Smooth muscle cell (in vitro differentiated cells): Measurements from ENCODE around the gene MOGAT3. TPM values are rescaled to one million over a fixed set of nuclear protein-coding genes. Genes with fewer than 3 reads are reported as not detected.

Source experiments
- DNase-seq: peaks from one replicate; lab custom pipeline; 2025; ENCODE audit not compliant: unreplicated experiment; lab: John Stamatoyannopoulos, UW
- H2AFZ ChIP-seq: fragments of 200-600 bp; sonication (generic); 2 replicates; pipeline ENCODE4 v1.6.0; 2016; ENCODE audit warnings: antibody characterized with exemption, low read depth, mild to moderate bottlenecking
- H3F3A ChIP-seq: fragments of 200-600 bp; sonication (generic); 2 replicates; pipeline ENCODE4 v1.6.0; 2017; ENCODE audit warnings: antibody characterized with exemption, low read depth
- H3K27ac ChIP-seq: fragments of 200-600 bp; sonication (generic); 2 replicates; pipeline ENCODE4 v1.5.1; 2016; ENCODE audit warnings: low read depth, mild to moderate bottlenecking
- H3K27me3 ChIP-seq: fragments of 200-600 bp; sonication (generic); 2 replicates; pipeline ENCODE4 v1.6.1; 2016; ENCODE audit warnings: low read depth, mild to moderate bottlenecking
- H3K36me3 ChIP-seq: fragments of 200-600 bp; sonication (generic); 2 replicates; pipeline ENCODE4 v1.5.1; 2016; ENCODE audit warnings: low read depth
- H3K4me1 ChIP-seq: fragments of 200-600 bp; sonication (generic); 2 replicates; pipeline ENCODE4 v1.5.1; 2016; ENCODE audit warnings: low read depth
- H3K4me2 ChIP-seq: fragments of 200-600 bp; sonication (generic); 2 replicates; pipeline ENCODE4 v1.6.0; 2016; ENCODE audit warnings: mild to moderate bottlenecking
- H3K4me3 ChIP-seq: fragments of 200-600 bp; sonication (generic); 2 replicates; pipeline ENCODE4 v1.5.1; 2016; ENCODE audit warnings: mild to moderate bottlenecking
- H3K79me2 ChIP-seq: fragments of 200-600 bp; sonication (generic); 2 replicates; pipeline ENCODE4 v1.6.0; 2016; ENCODE audit warnings: low read depth, mild to moderate bottlenecking
- H3K9ac ChIP-seq: fragments of 200-600 bp; sonication (generic); 2 replicates; pipeline ENCODE4 v1.6.0; 2016; ENCODE audit warnings: low read depth
- H3K9me3 ChIP-seq: fragments of 200-600 bp; sonication (generic); replicated peaks from 2 replicates; pipeline ENCODE4 v1.5.1; 2016; ENCODE audit warnings: low read depth
- H4K20me1 ChIP-seq: fragments of 200-600 bp; sonication (generic); 2 replicates; pipeline ENCODE4 v1.6.0; 2016; ENCODE audit warnings: low read depth
- WGBS: methylation state at CpG from one replicate; pipeline ENCODE4 v1.1.7; 2016; ENCODE audit warnings: low lambda C conversion rate; 5-methylcytosine and 5-hydroxymethylcytosine counted together
- microRNA-seq: library from miRNA; unstranded; fragments of <30 nt; microRNA quantifications from one replicate; pipeline ENCODE4, GENCODE V29; 2016; ENCODE audit warnings: borderline number of aligned reads
- polyA plus RNA-seq: library from polyadenylated mRNA; unstranded; fragments of >200 nt; fragmentation: Nextera tagmentation; extraction: Ambion mirVana; gene quantifications from 2 replicates; pipeline ENCODE4 v1.2.1, GENCODE V29; 2016
- small RNA-seq: library from RNA; depleted of rRNA; stranded (forward); fragments of <200 nt; gene quantifications from one replicate; pipeline ENCODE3, GENCODE V24; 2014
- total RNA-seq: library from RNA; depleted of rRNA; stranded (reverse); fragments of >200 nt; gene quantifications from 2 replicates; pipeline ENCODE4 v1.2.3, GENCODE V29; 2014
- TF ChIP-seq, protein P1 (sequence below): fragments of 200-600 bp; sonication (generic); IDR thresholded peaks from 2 replicates; pipeline ENCODE4 v1.5.1; 2017; ENCODE audit warnings: borderline replicate concordance, mild to moderate bottlenecking, antibody characterized with exemption; ENCODE audit not compliant: insufficient read depth, poor library complexity, severe bottlenecking

The MOGAT3 gene
- total and polyA plus RNA-seq, 2 experiments from 2014 or later: not detected

DNA sequence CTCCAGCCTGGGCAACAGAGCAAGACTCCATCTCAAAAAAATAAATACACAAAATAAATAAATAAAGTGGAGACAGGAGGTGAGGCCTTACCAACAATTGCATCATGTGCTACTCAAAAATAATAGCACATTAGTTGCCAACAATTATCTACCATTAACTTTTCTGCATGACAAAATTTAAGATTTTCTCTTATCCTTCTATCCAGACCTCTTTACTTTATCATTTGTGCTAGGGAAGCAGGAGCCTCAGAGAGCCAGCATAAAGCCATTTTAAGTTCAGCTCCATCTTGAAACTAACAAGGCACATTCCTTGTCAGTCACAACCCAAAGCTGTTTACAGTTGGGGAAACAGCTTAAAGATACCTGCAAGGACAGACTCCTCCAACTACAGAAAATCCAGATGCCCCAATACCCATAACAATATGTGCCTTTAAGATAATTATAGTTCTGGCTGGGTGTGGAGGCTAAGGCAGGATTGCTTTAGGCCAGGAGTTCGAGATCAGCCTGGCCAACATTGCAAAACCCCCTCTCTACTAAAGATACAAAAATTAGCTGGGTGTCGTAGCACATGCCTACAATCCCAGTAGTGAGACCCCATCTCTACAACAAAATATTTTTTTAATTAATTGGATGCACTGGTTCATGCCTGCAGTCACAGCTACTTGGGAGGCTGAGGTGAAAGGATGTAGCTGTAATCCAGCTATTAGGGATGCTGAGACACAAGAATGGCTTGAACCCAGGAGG, 48.8 kb downstream of the MOGAT3 start:
- Histone ChIP-seq H3K4me3 (no peak overlapping the region), H2AFZ (no peak overlapping the region), H4K20me1 (peaks cover 8% of the 10 kb centered on the region), H3K27me3 (no peaks in the 10 kb centered on the region), H3K27ac (no peak overlapping the region), H3K9me3 (no peaks in the 10 kb centered on the region), H3F3A (no peaks in the 10 kb centered on the region), H3K36me3 (no peaks in the 10 kb centered on the region), H3K79me2 (no peaks in the 10 kb centered on the region), H3K4me2 (no peak overlapping the region), H3K9ac (no peak overlapping the region), H3K4me1 (peaks cover 6% of the 10 kb centered on the region)
- TF ChIP-seq, protein P1, sequence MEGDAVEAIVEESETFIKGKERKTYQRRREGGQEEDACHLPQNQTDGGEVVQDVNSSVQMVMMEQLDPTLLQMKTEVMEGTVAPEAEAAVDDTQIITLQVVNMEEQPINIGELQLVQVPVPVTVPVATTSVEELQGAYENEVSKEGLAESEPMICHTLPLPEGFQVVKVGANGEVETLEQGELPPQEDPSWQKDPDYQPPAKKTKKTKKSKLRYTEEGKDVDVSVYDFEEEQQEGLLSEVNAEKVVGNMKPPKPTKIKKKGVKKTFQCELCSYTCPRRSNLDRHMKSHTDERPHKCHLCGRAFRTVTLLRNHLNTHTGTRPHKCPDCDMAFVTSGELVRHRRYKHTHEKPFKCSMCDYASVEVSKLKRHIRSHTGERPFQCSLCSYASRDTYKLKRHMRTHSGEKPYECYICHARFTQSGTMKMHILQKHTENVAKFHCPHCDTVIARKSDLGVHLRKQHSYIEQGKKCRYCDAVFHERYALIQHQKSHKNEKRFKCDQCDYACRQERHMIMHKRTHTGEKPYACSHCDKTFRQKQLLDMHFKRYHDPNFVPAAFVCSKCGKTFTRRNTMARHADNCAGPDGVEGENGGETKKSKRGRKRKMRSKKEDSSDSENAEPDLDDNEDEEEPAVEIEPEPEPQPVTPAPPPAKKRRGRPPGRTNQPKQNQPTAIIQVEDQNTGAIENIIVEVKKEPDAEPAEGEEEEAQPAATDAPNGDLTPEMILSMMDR: no peak
- DNase-seq: no peak
- 72% methylated on average over 2 of the region's 2 CpGs for WGBS

Small RNA genes within 50 kb of the gene (microRNA-seq; reads per million reads assigned to microRNA genes)
- gene MIR4653: not detected

Small RNA genes within 50 kb of the gene (small RNA-seq; reads per million reads assigned to genes)
- gene MIR4653: 0.11 reads per million

Other genes starting within 250 kb of the MOGAT3 start
- 7.6 and 13.5 TPM in 2 replicates for gene MUC12, start 231.5 kb downstream of the MOGAT3 start, total RNA-seq
- gene MUC12, start 231.5 kb downstream of the MOGAT3 start, polyA plus RNA-seq: 17.1 and 18.0 TPM in 2 replicates
- gene MUC17, start 181.0 kb downstream of the MOGAT3 start, total RNA-seq: 0.13 TPM in 1 of 2 replicates, not detected in the other
- 0.06 TPM in 1 of 2 replicates, not detected in the other for gene MUC17, start 181.0 kb downstream of the MOGAT3 start, polyA plus RNA-seq
- gene TRIM56, start 115.6 kb downstream of the MOGAT3 start, total RNA-seq: 2.5 and 5.4 TPM in 2 replicates
- 11.0 and 11.2 TPM in 2 replicates for gene TRIM56, start 115.6 kb downstream of the MOGAT3 start, polyA plus RNA-seq
- 387 and 435 TPM in 2 replicates for gene SERPINE1, start 73.9 kb downstream of the MOGAT3 start, total RNA-seq
- gene SERPINE1, start 73.9 kb downstream of the MOGAT3 start, polyA plus RNA-seq: 460 and 495 TPM in 2 replicates
- 104 and 105 TPM in 2 replicates for gene AP1S1, start 46.6 kb downstream of the MOGAT3 start, total RNA-seq
- 44.0 and 51.2 TPM in 2 replicates for gene AP1S1, start 46.6 kb downstream of the MOGAT3 start, polyA plus RNA-seq
- gene VGF, start 35.5 kb downstream of the MOGAT3 start, total RNA-seq: 0.85 TPM in 1 of 2 replicates, not detected in the other
- 0.20 and 0.25 TPM in 2 replicates for gene VGF, start 35.5 kb downstream of the MOGAT3 start, polyA plus RNA-seq
- gene NAT16, start 20.7 kb downstream of the MOGAT3 start, total RNA-seq: not detected in 2 replicates
- not detected in 2 replicates for gene NAT16, start 20.7 kb downstream of the MOGAT3 start, polyA plus RNA-seq
- gene PLOD3, start 16.5 kb upstream of the MOGAT3 start, total RNA-seq: 58.4 and 63.5 TPM in 2 replicates
- gene PLOD3, start 16.5 kb upstream of the MOGAT3 start, polyA plus RNA-seq: 150 and 168 TPM in 2 replicates
- 100 and 102 TPM in 2 replicates for gene ZNHIT1, start 17.1 kb upstream of the MOGAT3 start, total RNA-seq
- 116 and 123 TPM in 2 replicates for gene ZNHIT1, start 17.1 kb upstream of the MOGAT3 start, polyA plus RNA-seq
- gene CLDN15, start 36.8 kb upstream of the MOGAT3 start, total RNA-seq: 4.0 and 12.2 TPM in 2 replicates
- 3.0 and 8.7 TPM in 2 replicates for gene CLDN15, start 36.8 kb upstream of the MOGAT3 start, polyA plus RNA-seq
- gene FIS1, start 44.0 kb upstream of the MOGAT3 start, total RNA-seq: 97.7 and 98.4 TPM in 2 replicates
- 174 and 200 TPM in 2 replicates for gene FIS1, start 44.0 kb upstream of the MOGAT3 start, polyA plus RNA-seq
- gene IFT22, start 120.8 kb upstream of the MOGAT3 start, total RNA-seq: 36.8 and 52.7 TPM in 2 replicates
- 46.2 and 51.9 TPM in 2 replicates for gene IFT22, start 120.8 kb upstream of the MOGAT3 start, polyA plus RNA-seq
- 4.9 and 6.1 TPM in 2 replicates for gene COL26A1, start 161.8 kb upstream of the MOGAT3 start, total RNA-seq
- gene COL26A1, start 161.8 kb upstream of the MOGAT3 start, polyA plus RNA-seq: 7.4 and 13.2 TPM in 2 replicates